H9 (cell line): Measurements from ENCODE around the gene GALNT13. TPM values are rescaled to one million over a fixed set of nuclear protein-coding genes. Genes with fewer than 3 reads are reported as not detected.

Source experiments
- DNase-seq: peaks from one replicate; pipeline ENCODE4 v3.0.0-alpha.2; 2017
- H2AFZ ChIP-seq: one replicate; pipeline ENCODE4 v1.6.1; 2013; ENCODE audit warnings: mild to moderate bottlenecking, low read length, control low read depth, moderate library complexity
- H2AK5ac ChIP-seq: 2 replicates; pipeline ENCODE4 v1.6.1; 2013; ENCODE audit warnings: low read length, control low read depth, mixed read lengths; ENCODE audit not compliant: insufficient read length
- H2BK120ac ChIP-seq: one replicate; pipeline ENCODE4 v1.6.1; 2013; ENCODE audit warnings: low read depth, mild to moderate bottlenecking, low read length, control low read depth, inconsistent platforms; ENCODE audit not compliant: poor library complexity, severe bottlenecking
- H2BK12ac ChIP-seq: 2 replicates; pipeline ENCODE4 v1.6.1; 2013; ENCODE audit warnings: low read length, control low read depth, mixed read lengths, low read depth; ENCODE audit not compliant: insufficient read length
- H2BK15ac ChIP-seq: 2 replicates; pipeline ENCODE4 v1.6.1; 2013; ENCODE audit warnings: low read depth, low read length, control low read depth
- H2BK20ac ChIP-seq: one replicate; pipeline ENCODE4 v1.6.1; 2013; ENCODE audit warnings: low read depth, mild to moderate bottlenecking, low read length, control low read depth, inconsistent platforms; ENCODE audit not compliant: poor library complexity, severe bottlenecking
- H2BK5ac ChIP-seq: 2 replicates; pipeline ENCODE4 v1.6.1; 2013; ENCODE audit warnings: low read length, control low read depth, mixed read lengths; ENCODE audit not compliant: insufficient read length
- H3K14ac ChIP-seq: 2 replicates; pipeline ENCODE4 v1.6.1; 2013; ENCODE audit warnings: low read length, control low read depth; ENCODE audit not compliant: insufficient read depth
- H3K18ac ChIP-seq: 2 replicates; pipeline ENCODE4 v1.6.1; 2013; ENCODE audit warnings: low read depth, mild to moderate bottlenecking, mixed read lengths, low read length, control low read depth; ENCODE audit not compliant: insufficient read length
- H3K23ac ChIP-seq: 2 replicates; pipeline ENCODE4 v1.6.1; 2013; ENCODE audit warnings: low read length, control low read depth, mixed read lengths, low read depth; ENCODE audit not compliant: insufficient read length
- H3K23me2 ChIP-seq: 2 replicates; pipeline ENCODE4 v1.6.1; 2013; ENCODE audit warnings: low read depth, mild to moderate bottlenecking, mixed read lengths, low read length, control low read depth; ENCODE audit not compliant: insufficient read length, poor library complexity, severe bottlenecking
- H3K27ac ChIP-seq: 2 replicates; pipeline ENCODE4 v1.5.1; 2013; ENCODE audit warnings: low read length, control low read depth, mixed read lengths, low read depth; ENCODE audit not compliant: insufficient read length
- H3K27me3 ChIP-seq: 2 replicates; pipeline ENCODE4 v1.6.1; 2013; ENCODE audit warnings: low read length, control low read depth, inconsistent platforms; ENCODE audit not compliant: insufficient read depth
- H3K4ac ChIP-seq: 2 replicates; pipeline ENCODE4 v1.6.1; 2013; ENCODE audit warnings: low read depth, mild to moderate bottlenecking, control low read depth, inconsistent platforms, low read length, moderate library complexity
- H3K4me1 ChIP-seq: 2 replicates; pipeline ENCODE4 v1.6.1; 2013; ENCODE audit warnings: low read length, control low read depth, inconsistent platforms; ENCODE audit not compliant: insufficient read depth
- H3K4me2 ChIP-seq: 2 replicates; pipeline ENCODE4 v1.6.1; 2013; ENCODE audit warnings: low read length, control low read depth, mixed read lengths; ENCODE audit not compliant: insufficient read length, insufficient read depth
- H3K56ac ChIP-seq: 2 replicates; pipeline ENCODE4 v1.6.1; 2013; ENCODE audit warnings: low read depth, mild to moderate bottlenecking, mixed read lengths, low read length, control low read depth; ENCODE audit not compliant: insufficient read length
- H3K79me1 ChIP-seq: 2 replicates; pipeline ENCODE4 v1.6.1; 2013; ENCODE audit warnings: low read depth, mild to moderate bottlenecking, moderate library complexity, low read length, control low read depth, inconsistent platforms; ENCODE audit not compliant: insufficient read depth, poor library complexity, severe bottlenecking
- H3K79me2 ChIP-seq: 2 replicates; pipeline ENCODE4 v1.6.1; 2013; ENCODE audit warnings: low read length, control low read depth, inconsistent platforms; ENCODE audit not compliant: insufficient read depth
- H3K9ac ChIP-seq: 2 replicates; pipeline ENCODE4 v1.6.1; 2013; ENCODE audit warnings: low read length, control low read depth, mixed read lengths; ENCODE audit not compliant: insufficient read length; ENCODE audit errors: extremely low read depth
- H3K9me3 ChIP-seq: one replicate; pipeline ENCODE4 v1.6.1; 2013; ENCODE audit warnings: low read depth, low read length, inconsistent platforms; ENCODE audit not compliant: control insufficient read depth
- H3T11ph ChIP-seq: one replicate; pipeline ENCODE4 v1.6.1; 2013; ENCODE audit warnings: mild to moderate bottlenecking, low read length, control low read depth, inconsistent platforms
- H4K20me1 ChIP-seq: one replicate; pipeline ENCODE4 v1.6.1; 2013; ENCODE audit not compliant: control insufficient read depth, insufficient read length, insufficient read depth
- H4K5ac ChIP-seq: 2 replicates; pipeline ENCODE4 v1.6.1; 2013; ENCODE audit warnings: low read depth, mild to moderate bottlenecking, mixed read lengths, low read length, control low read depth; ENCODE audit not compliant: insufficient read length
- H4K8ac ChIP-seq: replicated peaks from 2 replicates; pipeline ENCODE4 v1.6.1; 2013; ENCODE audit warnings: low read length, control low read depth, mixed read lengths, low read depth; ENCODE audit not compliant: insufficient read length
- H4K91ac ChIP-seq: 2 replicates; pipeline ENCODE4 v1.6.1; 2013; ENCODE audit warnings: low read depth, mild to moderate bottlenecking, moderate library complexity, mixed read lengths, low read length, control low read depth; ENCODE audit not compliant: insufficient read length
- H3K27ac Mint-ChIP-seq, 3 experiments: 2 replicates in 2 of 3; 3 replicates in 1 of 3; pipeline ENCODE4 v1.8.0; 2020 to 2021; ENCODE audit warnings: mixed read lengths in 3 of 3, mild to moderate bottlenecking in 1 of 3, moderate library complexity in 1 of 3
- H3K27me3 Mint-ChIP-seq: 2 replicates; pipeline ENCODE4 v1.8.0; 2021; ENCODE audit warnings: low read depth, mild to moderate bottlenecking, moderate library complexity, mixed read lengths
- H3K36me3 Mint-ChIP-seq, 3 experiments: 2 replicates in 2 of 3; 3 replicates in 1 of 3; pipeline ENCODE4 v1.8.0; 2020 to 2021; ENCODE audit warnings: low read depth in 3 of 3, mixed read lengths in 3 of 3; ENCODE audit not compliant: insufficient read depth in 1 of 3
- H3K4me1 Mint-ChIP-seq, 2 experiments: 2 replicates each; pipeline ENCODE4 v1.8.0; 2020; ENCODE audit warnings: mixed read lengths in 2 of 2
- H3K4me3 Mint-ChIP-seq, 2 experiments: 2 replicates in 1 of 2; 3 replicates in 1 of 2; pipeline ENCODE4 v1.8.0; 2020 to 2021; ENCODE audit warnings: mild to moderate bottlenecking in 2 of 2, mixed read lengths in 2 of 2, moderate library complexity in 1 of 2
- H3K9me3 Mint-ChIP-seq, 2 experiments: 2 replicates in 1 of 2; 3 replicates in 1 of 2; pipeline ENCODE4 v1.8.0; 2020; ENCODE audit warnings: mild to moderate bottlenecking in 2 of 2, mixed read lengths in 2 of 2, moderate library complexity in 1 of 2
- total RNA-seq: library from RNA; stranded (reverse); gene quantifications from 2 replicates; pipeline ENCODE4 v1.2.1, GENCODE V29; 2021
- TF ChIP-seq, protein P1 (sequence below): fragments of 200-600 bp; sonication (generic); conservative IDR thresholded peaks from 3 replicates; pipeline ENCODE4 v1.8.0; 2021; ENCODE audit warnings: antibody characterized with exemption, mild to moderate bottlenecking

GALNT13 gene
- total RNA-seq, 1 experiment from 2014 or later: 6.6 TPM

DNA sequence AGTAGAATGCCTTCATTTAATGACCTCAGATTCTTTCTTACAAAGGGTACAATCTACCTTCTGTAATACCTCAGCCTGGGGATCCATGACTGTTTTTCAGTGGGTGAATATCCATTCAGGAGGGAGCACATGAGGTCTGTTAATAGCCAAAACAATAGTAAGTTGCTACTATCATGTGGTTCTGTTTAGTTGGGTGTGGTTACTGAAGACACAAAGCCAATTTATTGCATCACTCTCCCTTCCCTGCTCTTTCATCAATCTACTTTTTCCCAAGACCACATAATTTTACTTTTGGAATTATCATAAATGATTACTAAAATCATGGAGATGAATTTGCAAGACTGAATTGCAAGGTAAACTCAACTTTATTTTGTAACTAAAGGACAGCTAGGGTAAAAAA, 254.2 kb downstream of the GALNT13 start:
- no peak overlapping the region for H3K56ac ChIP-seq
- no peak overlapping the region for H2BK120ac ChIP-seq
- no peak overlapping the region for H3K4me2 ChIP-seq
- no peak overlapping the region for H2BK20ac ChIP-seq
- no peaks in the 10 kb centered on the region for H3K79me1 ChIP-seq
- no peak overlapping the region for H3K23ac ChIP-seq
- H3K4me1 ChIP-seq: no peaks in the 10 kb centered on the region
- H2AFZ ChIP-seq: no peak overlapping the region
- H4K8ac ChIP-seq: no peak overlapping the region
- Mint-ChIP-seq H3K4me3 (no peak overlapping the region), H3K4me1 (no peaks in the 10 kb centered on the region), H3K9me3 (peaks cover 2 to 3% of the 10 kb centered on the region in 2 experiments; a peak in 1 of 5 replicates), H3K27me3 (no peaks in the 10 kb centered on the region), H3K36me3 (peaks cover 0 to 6% (median 0%) of the 10 kb centered on the region in 3 experiments; a peak in 1 of 7 replicates), H3K27ac (no peak overlapping the region; a peak in 2 of 7 replicates)
- H3K9me3 ChIP-seq: no peaks in the 10 kb centered on the region
- H2AK5ac ChIP-seq: no peak overlapping the region
- no peak overlapping the region for H2BK15ac ChIP-seq
- no peaks in the 10 kb centered on the region for H4K20me1 ChIP-seq
- H3K4ac ChIP-seq: no peak overlapping the region
- H3K79me2 ChIP-seq: no peaks in the 10 kb centered on the region
- TF ChIP-seq, protein P1, sequence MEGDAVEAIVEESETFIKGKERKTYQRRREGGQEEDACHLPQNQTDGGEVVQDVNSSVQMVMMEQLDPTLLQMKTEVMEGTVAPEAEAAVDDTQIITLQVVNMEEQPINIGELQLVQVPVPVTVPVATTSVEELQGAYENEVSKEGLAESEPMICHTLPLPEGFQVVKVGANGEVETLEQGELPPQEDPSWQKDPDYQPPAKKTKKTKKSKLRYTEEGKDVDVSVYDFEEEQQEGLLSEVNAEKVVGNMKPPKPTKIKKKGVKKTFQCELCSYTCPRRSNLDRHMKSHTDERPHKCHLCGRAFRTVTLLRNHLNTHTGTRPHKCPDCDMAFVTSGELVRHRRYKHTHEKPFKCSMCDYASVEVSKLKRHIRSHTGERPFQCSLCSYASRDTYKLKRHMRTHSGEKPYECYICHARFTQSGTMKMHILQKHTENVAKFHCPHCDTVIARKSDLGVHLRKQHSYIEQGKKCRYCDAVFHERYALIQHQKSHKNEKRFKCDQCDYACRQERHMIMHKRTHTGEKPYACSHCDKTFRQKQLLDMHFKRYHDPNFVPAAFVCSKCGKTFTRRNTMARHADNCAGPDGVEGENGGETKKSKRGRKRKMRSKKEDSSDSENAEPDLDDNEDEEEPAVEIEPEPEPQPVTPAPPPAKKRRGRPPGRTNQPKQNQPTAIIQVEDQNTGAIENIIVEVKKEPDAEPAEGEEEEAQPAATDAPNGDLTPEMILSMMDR: no peak
- no peak overlapping the region for H3T11ph ChIP-seq
- H3K18ac ChIP-seq: no peak overlapping the region
- no peak overlapping the region for H2BK12ac ChIP-seq
- no peaks in the 10 kb centered on the region for H3K23me2 ChIP-seq
- H4K5ac ChIP-seq: no peak overlapping the region
- no peak for DNase-seq
- no peak overlapping the region for H3K9ac ChIP-seq
- H3K27me3 ChIP-seq: no peaks in the 10 kb centered on the region
- no peak overlapping the region for H2BK5ac ChIP-seq
- no peak overlapping the region for H4K91ac ChIP-seq
- H3K27ac ChIP-seq: no peak overlapping the region
- no peak overlapping the region for H3K14ac ChIP-seq
